ENCODE results near the gene CDK6.

CDK6 gene

GRCh38 chr7:92644406-92645113, 191.8 kb downstream of the CDK6 start:
- TF ChIP-seq CTCF (IDR thresholded peaks at IDR 0.05; ENCODE audit: insufficient read depth, low read depth, low read length, missing control alignments), result no peak
- H3K4me3 ChIP-seq (ENCODE audit: low read depth, low read length), result no peak overlapping the region
- DNase-seq (ENCODE audit: low read depth), result no peak

GRCh38 chr7:92643821-92644220, 192.6 kb downstream of the CDK6 start:
- DNase-seq (ENCODE audit: low read depth), result no peak
- no peak for TF ChIP-seq CTCF (IDR thresholded peaks at IDR 0.05; ENCODE audit: insufficient read depth, low read depth, low read length, missing control alignments)

GRCh38 chr7:92641921-92642511, 194.4 kb downstream of the CDK6 start:
- DNase-seq (ENCODE audit: low read depth), result peak; percentile 89
- TF ChIP-seq CTCF (IDR thresholded peaks at IDR 0.05; ENCODE audit: insufficient read depth, low read depth, low read length, missing control alignments), result no peak
- peak overlapping the region; percentile 9; the same call in 1 of the 2 replicates for H3K4me3 ChIP-seq (ENCODE audit: low read depth, low read length)

More at GRCh38 chr7:92643821-92644220, 192.6 kb downstream of the CDK6 start:
- H3K4me3 ChIP-seq (ENCODE audit: low read depth, low read length), result no peak overlapping the region

GRCh38 chr7:92639966-92640365, 196.4 kb downstream of the CDK6 start:
- DNase-seq (ENCODE audit: low read depth), result no peak
- TF ChIP-seq CTCF (IDR thresholded peaks at IDR 0.05; ENCODE audit: insufficient read depth, low read depth, low read length, missing control alignments), result no peak
- H3K4me3 ChIP-seq (ENCODE audit: low read depth, low read length), result no peak overlapping the region

GRCh38 chr7:92639213-92639896, 197.0 kb downstream of the CDK6 start:
- DNase-seq (ENCODE audit: low read depth), result peak; percentile 17
- no peak for TF ChIP-seq CTCF (IDR thresholded peaks at IDR 0.05; ENCODE audit: insufficient read depth, low read depth, low read length, missing control alignments)
- H3K4me3 ChIP-seq (ENCODE audit: low read depth, low read length), result no peak overlapping the region

- TF ChIP-seq CTCF (IDR thresholded peaks at IDR 0.05; ENCODE audit: insufficient read depth, low read depth, low read length, missing control alignments), result no peak
- no peak overlapping the region for H3K4me3 ChIP-seq (ENCODE audit: low read depth, low read length)
- DNase-seq (ENCODE audit: low read depth), result no peak
These were observed 200.3 kb downstream of the CDK6 start for GRCh38 chr7:92636018-92636560.

Measured in GM12865 (cell line).